Fibroblast of lung (primary cell): ENCODE results near the gene ADAM10.

Source experiments
- EZH2 ChIP-seq: IDR thresholded peaks from 2 replicates; pipeline ENCODE4 v1.5.1; 2012; ENCODE audit warnings: low read length, control low read depth, mild to moderate bottlenecking; ENCODE audit errors: missing control alignments
- TF ChIP-seq, protein P1 (sequence below), 2 donors: IDR thresholded peaks in 1 of 2; conservative IDR thresholded peaks in 1 of 2; 1 replicate in 1 of 2; 2 replicates in 1 of 2; pipeline ENCODE4 v1.5.1; 2011 to 2012; ENCODE audit warnings: low read length in 2 of 2, control low read depth in 1 of 2, inconsistent platforms in 1 of 2, low read depth in 1 of 2, mild to moderate bottlenecking in 1 of 2

GRCh38 chr15:58587486-58587885, 162.0 kb downstream of the ADAM10 start:
- TF ChIP-seq, protein P1, sequence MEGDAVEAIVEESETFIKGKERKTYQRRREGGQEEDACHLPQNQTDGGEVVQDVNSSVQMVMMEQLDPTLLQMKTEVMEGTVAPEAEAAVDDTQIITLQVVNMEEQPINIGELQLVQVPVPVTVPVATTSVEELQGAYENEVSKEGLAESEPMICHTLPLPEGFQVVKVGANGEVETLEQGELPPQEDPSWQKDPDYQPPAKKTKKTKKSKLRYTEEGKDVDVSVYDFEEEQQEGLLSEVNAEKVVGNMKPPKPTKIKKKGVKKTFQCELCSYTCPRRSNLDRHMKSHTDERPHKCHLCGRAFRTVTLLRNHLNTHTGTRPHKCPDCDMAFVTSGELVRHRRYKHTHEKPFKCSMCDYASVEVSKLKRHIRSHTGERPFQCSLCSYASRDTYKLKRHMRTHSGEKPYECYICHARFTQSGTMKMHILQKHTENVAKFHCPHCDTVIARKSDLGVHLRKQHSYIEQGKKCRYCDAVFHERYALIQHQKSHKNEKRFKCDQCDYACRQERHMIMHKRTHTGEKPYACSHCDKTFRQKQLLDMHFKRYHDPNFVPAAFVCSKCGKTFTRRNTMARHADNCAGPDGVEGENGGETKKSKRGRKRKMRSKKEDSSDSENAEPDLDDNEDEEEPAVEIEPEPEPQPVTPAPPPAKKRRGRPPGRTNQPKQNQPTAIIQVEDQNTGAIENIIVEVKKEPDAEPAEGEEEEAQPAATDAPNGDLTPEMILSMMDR (conservative IDR thresholded peaks at IDR 0.05 in 1 of 2, IDR thresholded peaks at IDR 0.05 in 1 of 2; ENCODE audit: low read depth in 1 of 2, low read length in 2 of 2), result no peak
- TF ChIP-seq EZH2, result no peak
